ENCODE results near the gene PADI1. TPM values are rescaled to one million over a fixed set of nuclear protein-coding genes. Genes with fewer than 3 reads are reported as not detected.

The PADI1 gene
- total RNA-seq, 1 donor from 2014 or later, result not detected

DNA sequence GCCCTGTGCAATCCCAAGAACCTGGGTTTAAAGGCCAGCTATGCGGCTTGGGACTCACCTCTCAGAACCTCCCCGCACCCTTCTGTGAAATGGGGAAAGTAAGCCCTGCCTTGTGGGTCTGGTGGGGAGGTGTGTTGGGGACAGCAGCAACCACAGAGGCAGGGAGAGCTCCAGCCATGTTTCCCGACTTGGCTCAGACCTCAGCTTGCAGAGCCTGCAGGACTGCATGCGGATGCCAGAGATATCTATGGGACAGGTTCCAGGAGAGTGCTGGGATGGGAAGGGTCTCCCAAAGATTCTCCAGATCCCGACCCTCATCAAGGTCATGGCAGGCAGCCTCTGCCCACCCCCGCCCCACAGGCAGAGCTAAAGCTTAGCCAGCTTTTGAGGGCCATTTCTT is 20.2 kb downstream of the PADI1 start:
- TF ChIP-seq, protein P1, sequence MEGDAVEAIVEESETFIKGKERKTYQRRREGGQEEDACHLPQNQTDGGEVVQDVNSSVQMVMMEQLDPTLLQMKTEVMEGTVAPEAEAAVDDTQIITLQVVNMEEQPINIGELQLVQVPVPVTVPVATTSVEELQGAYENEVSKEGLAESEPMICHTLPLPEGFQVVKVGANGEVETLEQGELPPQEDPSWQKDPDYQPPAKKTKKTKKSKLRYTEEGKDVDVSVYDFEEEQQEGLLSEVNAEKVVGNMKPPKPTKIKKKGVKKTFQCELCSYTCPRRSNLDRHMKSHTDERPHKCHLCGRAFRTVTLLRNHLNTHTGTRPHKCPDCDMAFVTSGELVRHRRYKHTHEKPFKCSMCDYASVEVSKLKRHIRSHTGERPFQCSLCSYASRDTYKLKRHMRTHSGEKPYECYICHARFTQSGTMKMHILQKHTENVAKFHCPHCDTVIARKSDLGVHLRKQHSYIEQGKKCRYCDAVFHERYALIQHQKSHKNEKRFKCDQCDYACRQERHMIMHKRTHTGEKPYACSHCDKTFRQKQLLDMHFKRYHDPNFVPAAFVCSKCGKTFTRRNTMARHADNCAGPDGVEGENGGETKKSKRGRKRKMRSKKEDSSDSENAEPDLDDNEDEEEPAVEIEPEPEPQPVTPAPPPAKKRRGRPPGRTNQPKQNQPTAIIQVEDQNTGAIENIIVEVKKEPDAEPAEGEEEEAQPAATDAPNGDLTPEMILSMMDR (IDR thresholded peaks at IDR 0.05; ENCODE audit: unreplicated experiment), result no peak
- Mint-ChIP-seq H3K27me3 (ENCODE audit: low read depth) (peaks cover 25% of the 10 kb centered on the region), H3K4me1 (peaks cover 2% of the 10 kb centered on the region), H3K9me3 (no peaks in the 10 kb centered on the region), H3K27ac (no peak overlapping the region), H3K4me3 (no peak overlapping the region), H3K36me3 (no peaks in the 10 kb centered on the region)
- no peak for DNase-seq (ENCODE audit: low spot score in 2 of 2, unreplicated experiment in 2 of 2)

DNA sequence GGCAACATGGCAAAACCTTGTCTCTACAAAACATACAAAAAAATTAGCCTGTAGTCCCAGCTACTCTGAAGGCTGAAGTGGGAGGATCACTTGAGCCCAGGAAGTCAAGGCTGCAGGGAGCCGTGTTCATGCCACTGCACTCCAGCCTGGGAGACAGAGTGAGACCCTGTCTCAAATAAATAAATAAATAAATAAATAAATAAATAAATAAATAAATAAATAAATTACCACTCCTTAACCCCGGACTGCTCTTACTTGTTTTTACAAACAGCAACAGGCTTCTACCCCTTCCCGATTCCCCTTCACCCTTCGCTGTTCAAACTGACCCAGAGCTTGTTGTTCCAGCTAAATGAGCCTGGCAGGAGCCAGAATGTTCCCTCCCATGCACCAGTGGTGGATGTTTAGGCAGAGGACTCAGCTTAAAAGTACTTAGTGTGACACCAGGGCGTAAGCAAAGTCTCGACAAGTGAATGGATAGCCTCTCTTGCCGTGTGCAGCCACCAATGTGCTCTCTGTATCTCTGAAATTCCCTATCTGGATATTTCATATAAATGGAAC is 22.5 kb downstream of the PADI1 start:
- H3K36me3 Mint-ChIP-seq, result no peaks in the 10 kb centered on the region
- no peak for DNase-seq (ENCODE audit: low spot score in 2 of 2, unreplicated experiment in 2 of 2)
- H3K27ac Mint-ChIP-seq, result no peak overlapping the region
- H3K27me3 Mint-ChIP-seq (ENCODE audit: low read depth), result peaks cover 12% of the 10 kb centered on the region
- TF ChIP-seq, protein P1 (IDR thresholded peaks at IDR 0.05; ENCODE audit: unreplicated experiment), result no peak
- no peaks in the 10 kb centered on the region for H3K9me3 Mint-ChIP-seq
- H3K4me1 Mint-ChIP-seq, result peaks cover 5% of the 10 kb centered on the region
- no peak overlapping the region for H3K4me3 Mint-ChIP-seq

DNA sequence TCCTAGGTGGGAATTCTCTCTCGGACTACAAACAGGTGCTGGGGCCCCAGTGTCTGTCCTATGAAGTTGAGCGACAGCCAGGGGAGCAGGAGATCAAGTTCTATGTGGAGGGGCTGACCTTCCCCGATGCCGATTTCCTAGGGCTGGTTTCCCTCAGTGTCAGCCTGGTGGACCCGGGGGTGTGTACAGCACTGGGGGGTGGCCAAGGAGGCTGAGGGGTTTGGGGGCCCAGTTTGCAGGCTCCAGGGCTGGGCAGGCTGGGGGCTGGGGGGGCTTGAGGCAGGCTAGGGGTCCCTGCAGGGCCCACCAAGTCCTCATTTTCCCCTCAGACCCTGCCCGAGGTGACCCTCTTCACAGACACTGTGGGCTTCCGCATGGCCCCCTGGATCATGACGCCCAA is 23.7 kb downstream of the PADI1 start:
- no peaks in the 10 kb centered on the region for H3K36me3 Mint-ChIP-seq
- no peak overlapping the region for H3K4me3 Mint-ChIP-seq
- H3K4me1 Mint-ChIP-seq, result peaks cover 11% of the 10 kb centered on the region
- TF ChIP-seq, protein P1 (IDR thresholded peaks at IDR 0.05; ENCODE audit: unreplicated experiment), result no peak
- H3K27ac Mint-ChIP-seq, result no peak overlapping the region
- H3K9me3 Mint-ChIP-seq, result no peaks in the 10 kb centered on the region
- H3K27me3 Mint-ChIP-seq (ENCODE audit: low read depth), result peaks cover 3% of the 10 kb centered on the region
- DNase-seq (ENCODE audit: low spot score in 2 of 2, unreplicated experiment in 2 of 2), result no peak

DNA sequence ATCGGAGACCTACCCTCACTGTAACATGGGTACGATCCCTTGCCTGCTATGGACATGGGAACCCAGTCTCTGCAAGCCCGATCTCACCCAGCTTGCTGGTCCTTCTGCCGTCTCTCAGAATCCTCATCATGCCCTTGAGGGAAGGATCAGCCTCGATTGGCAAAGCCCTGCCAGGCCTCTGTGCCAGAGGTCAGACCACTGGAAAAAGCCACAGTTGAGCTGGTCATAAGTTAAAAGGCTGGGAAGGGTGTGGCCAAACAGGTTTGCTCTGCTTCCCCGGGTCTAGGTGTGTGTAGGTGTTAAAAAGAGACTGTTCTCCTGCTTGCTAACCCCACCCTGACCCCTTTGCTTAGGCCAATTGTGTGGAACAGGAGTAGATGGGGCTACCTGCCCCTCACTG is 24.5 kb downstream of the PADI1 start:
- Mint-ChIP-seq H3K4me3 (no peak overlapping the region), H3K9me3 (no peaks in the 10 kb centered on the region), H3K27me3 (ENCODE audit: low read depth) (no peaks in the 10 kb centered on the region), H3K4me1 (peaks cover 11% of the 10 kb centered on the region), H3K36me3 (no peaks in the 10 kb centered on the region), H3K27ac (no peak overlapping the region)
- TF ChIP-seq, protein P1 (IDR thresholded peaks at IDR 0.05; ENCODE audit: unreplicated experiment), result no peak
- no peak for DNase-seq (ENCODE audit: low spot score in 2 of 2, unreplicated experiment in 2 of 2)

DNA sequence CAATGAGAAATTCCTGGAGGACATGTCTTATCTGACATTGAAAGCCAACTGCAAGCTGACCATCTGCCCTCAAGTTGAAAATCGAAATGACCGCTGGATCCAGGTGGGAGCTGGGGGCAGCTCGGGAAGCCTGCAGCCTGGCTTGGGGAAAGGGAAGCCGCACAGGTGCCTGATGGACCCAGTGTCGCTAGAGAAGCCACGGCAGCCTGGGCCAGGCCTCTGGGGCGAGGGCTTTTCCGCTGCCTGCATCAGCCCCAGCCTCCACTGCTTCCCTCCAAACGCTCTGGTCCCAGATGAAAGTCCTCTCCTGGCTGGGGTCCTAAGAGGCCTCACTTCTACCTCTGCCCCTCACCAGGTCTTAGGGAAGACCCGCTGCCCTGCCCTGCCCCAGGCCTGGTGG is 25.2 kb downstream of the PADI1 start:
- Mint-ChIP-seq H3K9me3 (no peaks in the 10 kb centered on the region), H3K36me3 (no peaks in the 10 kb centered on the region), H3K27ac (no peak overlapping the region), H3K4me3 (no peak overlapping the region), H3K27me3 (ENCODE audit: low read depth) (no peaks in the 10 kb centered on the region), H3K4me1 (peaks cover 11% of the 10 kb centered on the region)
- TF ChIP-seq, protein P1 (IDR thresholded peaks at IDR 0.05; ENCODE audit: unreplicated experiment), result no peak
- no peak for DNase-seq (ENCODE audit: low spot score in 2 of 2, unreplicated experiment in 2 of 2)
